Ishikawa (cell line): ENCODE data around the gene VWF.

Source experiments
- CEBPB ChIP-seq: IDR thresholded peaks from 2 replicates; pipeline ENCODE4 v1.6.1; 2012
- CREB1 ChIP-seq: IDR thresholded peaks from 2 replicates; pipeline ENCODE4 v1.6.1; 2012; ENCODE audit warnings: low read depth
- EGR1 ChIP-seq: IDR thresholded peaks from 2 replicates; pipeline ENCODE4 v1.6.1; 2012
- EP300 ChIP-seq: IDR thresholded peaks from 2 replicates; pipeline ENCODE4 v1.6.1; 2012; ENCODE audit warnings: borderline replicate concordance
- NFIC ChIP-seq: IDR thresholded peaks from 2 replicates; pipeline ENCODE4 v1.6.1; 2012
- RAD21 ChIP-seq: IDR thresholded peaks from 2 replicates; pipeline ENCODE4 v1.6.1; 2012; ENCODE audit warnings: low read depth
- TAF1 ChIP-seq: IDR thresholded peaks from 2 replicates; pipeline ENCODE4 v1.6.1; 2012; ENCODE audit warnings: low read depth, mild to moderate bottlenecking
- TCF12 ChIP-seq: IDR thresholded peaks from 2 replicates; pipeline ENCODE4 v1.6.1; 2012; ENCODE audit warnings: low read depth
- YY1 ChIP-seq: IDR thresholded peaks from 2 replicates; pipeline ENCODE4 v1.6.1; 2012; ENCODE audit warnings: low read depth
- TF ChIP-seq, protein P1 (sequence below): IDR thresholded peaks from 2 replicates; pipeline ENCODE4 v1.6.1; 2012
- TF ChIP-seq, protein P2 (sequence below): IDR thresholded peaks from 2 replicates; pipeline ENCODE4 v1.6.1; 2012
- TF ChIP-seq, protein P3 (sequence below): IDR thresholded peaks from 2 replicates; pipeline ENCODE4 v1.6.1; 2012; ENCODE audit warnings: low read depth, mild to moderate bottlenecking

DNA sequence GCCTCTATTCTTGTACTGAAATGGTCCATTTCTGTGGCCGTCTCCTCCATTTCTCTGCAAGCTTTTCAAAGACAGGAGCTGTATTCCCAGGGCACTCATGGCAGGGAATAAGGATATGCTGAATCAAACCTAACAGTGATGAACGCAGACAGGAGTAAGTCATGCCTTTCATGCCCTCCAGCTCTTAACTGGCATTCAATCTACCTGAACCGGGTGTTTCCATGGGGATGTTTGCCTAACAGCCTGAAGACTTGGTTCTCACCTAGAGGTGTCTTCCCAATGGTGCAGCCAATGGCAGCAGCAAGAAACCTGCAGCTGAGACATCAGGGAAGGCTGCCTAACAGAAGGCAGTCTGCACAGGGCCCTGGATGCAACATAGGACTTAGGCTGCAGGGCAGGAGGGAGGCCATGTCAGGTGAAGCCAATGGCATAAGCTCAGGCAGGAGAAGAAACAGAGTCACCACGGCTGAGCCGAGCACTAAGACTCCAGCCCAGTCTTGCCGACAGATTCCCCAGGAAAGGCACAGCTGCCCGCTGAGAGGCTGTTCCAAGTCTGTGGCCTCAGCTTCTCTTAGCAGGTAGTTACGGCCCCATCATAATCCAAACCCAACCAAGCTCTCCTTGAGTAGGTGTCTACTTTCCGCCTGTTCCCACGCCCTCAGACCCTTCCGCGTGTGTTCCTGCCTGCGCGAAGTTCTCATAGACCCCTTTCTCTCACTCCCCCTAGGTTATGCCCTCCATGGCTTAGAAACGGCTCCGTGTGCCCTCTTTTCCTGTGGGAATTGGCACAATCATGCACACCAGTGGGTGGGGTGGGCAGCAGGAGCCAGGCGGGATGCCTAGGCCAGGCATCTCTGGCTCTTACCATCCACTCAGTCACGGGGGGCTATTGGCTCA is 44.1 kb downstream of the VWF start:
- TF ChIP-seq RAD21 (no peak), EGR1 (no peak), CREB1 (no peak), CEBPB (no peak), YY1 (no peak), EP300 (no peak), TAF1 (no peak), TCF12 (no peak), NFIC (no peak)
- TF ChIP-seq, protein P1, sequence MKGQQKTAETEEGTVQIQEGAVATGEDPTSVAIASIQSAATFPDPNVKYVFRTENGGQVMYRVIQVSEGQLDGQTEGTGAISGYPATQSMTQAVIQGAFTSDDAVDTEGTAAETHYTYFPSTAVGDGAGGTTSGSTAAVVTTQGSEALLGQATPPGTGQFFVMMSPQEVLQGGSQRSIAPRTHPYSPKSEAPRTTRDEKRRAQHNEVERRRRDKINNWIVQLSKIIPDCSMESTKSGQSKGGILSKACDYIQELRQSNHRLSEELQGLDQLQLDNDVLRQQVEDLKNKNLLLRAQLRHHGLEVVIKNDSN, result no peak
- TF ChIP-seq, protein P2, sequence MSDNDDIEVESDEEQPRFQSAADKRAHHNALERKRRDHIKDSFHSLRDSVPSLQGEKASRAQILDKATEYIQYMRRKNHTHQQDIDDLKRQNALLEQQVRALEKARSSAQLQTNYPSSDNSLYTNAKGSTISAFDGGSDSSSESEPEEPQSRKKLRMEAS, result no peak
- TF ChIP-seq, protein P3, sequence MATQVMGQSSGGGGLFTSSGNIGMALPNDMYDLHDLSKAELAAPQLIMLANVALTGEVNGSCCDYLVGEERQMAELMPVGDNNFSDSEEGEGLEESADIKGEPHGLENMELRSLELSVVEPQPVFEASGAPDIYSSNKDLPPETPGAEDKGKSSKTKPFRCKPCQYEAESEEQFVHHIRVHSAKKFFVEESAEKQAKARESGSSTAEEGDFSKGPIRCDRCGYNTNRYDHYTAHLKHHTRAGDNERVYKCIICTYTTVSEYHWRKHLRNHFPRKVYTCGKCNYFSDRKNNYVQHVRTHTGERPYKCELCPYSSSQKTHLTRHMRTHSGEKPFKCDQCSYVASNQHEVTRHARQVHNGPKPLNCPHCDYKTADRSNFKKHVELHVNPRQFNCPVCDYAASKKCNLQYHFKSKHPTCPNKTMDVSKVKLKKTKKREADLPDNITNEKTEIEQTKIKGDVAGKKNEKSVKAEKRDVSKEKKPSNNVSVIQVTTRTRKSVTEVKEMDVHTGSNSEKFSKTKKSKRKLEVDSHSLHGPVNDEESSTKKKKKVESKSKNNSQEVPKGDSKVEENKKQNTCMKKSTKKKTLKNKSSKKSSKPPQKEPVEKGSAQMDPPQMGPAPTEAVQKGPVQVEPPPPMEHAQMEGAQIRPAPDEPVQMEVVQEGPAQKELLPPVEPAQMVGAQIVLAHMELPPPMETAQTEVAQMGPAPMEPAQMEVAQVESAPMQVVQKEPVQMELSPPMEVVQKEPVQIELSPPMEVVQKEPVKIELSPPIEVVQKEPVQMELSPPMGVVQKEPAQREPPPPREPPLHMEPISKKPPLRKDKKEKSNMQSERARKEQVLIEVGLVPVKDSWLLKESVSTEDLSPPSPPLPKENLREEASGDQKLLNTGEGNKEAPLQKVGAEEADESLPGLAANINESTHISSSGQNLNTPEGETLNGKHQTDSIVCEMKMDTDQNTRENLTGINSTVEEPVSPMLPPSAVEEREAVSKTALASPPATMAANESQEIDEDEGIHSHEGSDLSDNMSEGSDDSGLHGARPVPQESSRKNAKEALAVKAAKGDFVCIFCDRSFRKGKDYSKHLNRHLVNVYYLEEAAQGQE, result no peak
